ENCODE measurements around the gene TEPSIN. TPM values are rescaled to one million over a fixed set of nuclear protein-coding genes. Genes with fewer than 3 reads are reported as not detected.

Gene TEPSIN
- total RNA-seq, 6 donors from 2014 or later = 33.1 to 141 (median 49.7) TPM

- Histone ChIP-seq H3K27me3 (no peaks in the 10 kb centered on the region), H3K4me3 (no peak overlapping the region), H3K36me3 (peaks cover 15 to 38% (median 29%) of the 10 kb centered on the region in 4 donors), H3K9me3 (no peaks in the 10 kb centered on the region), H3K4me1 (peaks cover 12 to 24% (median 19%) of the 10 kb centered on the region in 4 donors), H3K27ac (no peak overlapping the region)
- WGBS, 2 donors = 80 to 86% methylated on average over 22 to 29 of the region's 29 CpGs
- ATAC-seq (ENCODE audit: low FRiP score in 2 of 2) (no peak), DNase-seq (peak in 1 of 2 donors; percentile 80)
- no peak for TF ChIP-seq POLR2AphosphoS5 (IDR thresholded peaks at IDR 0.05)
- TF ChIP-seq CTCF (IDR thresholded peaks at IDR 0.05) = no peak
- TF ChIP-seq POLR2A (IDR thresholded peaks at IDR 0.05) = no peak
- no peak for TF ChIP-seq EP300 (IDR thresholded peaks at IDR 0.05)
Observed at GRCh38 chr17:81251709-81252301, 12.9 kb upstream of the TEPSIN start.

GRCh38 chr17:81251094-81251708, 12.3 kb upstream of the TEPSIN start:
- no peaks in the 10 kb centered on the region for H3K27me3 ChIP-seq
- TF ChIP-seq POLR2AphosphoS5 (IDR thresholded peaks at IDR 0.05) (no peak), CTCF (IDR thresholded peaks at IDR 0.05) (no peak), POLR2A (IDR thresholded peaks at IDR 0.05) (no peak), EP300 (IDR thresholded peaks at IDR 0.05) (no peak)
- H3K4me3 ChIP-seq = no peak overlapping the region
- peaks cover 12 to 20% (median 19%) of the 10 kb centered on the region in 4 donors for H3K4me1 ChIP-seq
- WGBS, 2 donors = 86 to 95% methylated on average over 20 to 22 of the region's 25 CpGs
- peaks cover 15 to 37% (median 27%) of the 10 kb centered on the region in 4 donors for H3K36me3 ChIP-seq
- ATAC-seq (ENCODE audit: low FRiP score in 2 of 2) = no peak
- no peaks in the 10 kb centered on the region for H3K9me3 ChIP-seq
- H3K27ac ChIP-seq = no peak overlapping the region
- peak in 1 of 2 donors; percentile 77 for DNase-seq

GRCh38 chr17:81250286-81251093, 11.6 kb upstream of the TEPSIN start:
- ATAC-seq (ENCODE audit: low FRiP score in 2 of 2) (no peak), DNase-seq (peak in 1 of 2 donors; percentile 68)
- WGBS, 2 donors = 91 to 92% methylated on average over 14 to 26 of the region's 31 CpGs
- peaks cover 15 to 42% (median 29%) of the 10 kb centered on the region in 4 donors for H3K36me3 ChIP-seq
- H3K9me3 ChIP-seq = no peaks in the 10 kb centered on the region
- TF ChIP-seq POLR2A (IDR thresholded peaks at IDR 0.05) (no peak), CTCF (IDR thresholded peaks at IDR 0.05) (no peak), POLR2AphosphoS5 (IDR thresholded peaks at IDR 0.05) (no peak), EP300 (IDR thresholded peaks at IDR 0.05) (no peak)
- H3K4me1 ChIP-seq = peaks cover 10 to 13% (median 12%) of the 10 kb centered on the region in 4 donors
- no peaks in the 10 kb centered on the region for H3K27me3 ChIP-seq
- H3K27ac ChIP-seq = no peak overlapping the region
- no peak overlapping the region for H3K4me3 ChIP-seq

- Histone ChIP-seq H3K4me3 (no peak overlapping the region), H3K9me3 (no peaks in the 10 kb centered on the region), H3K4me1 (peaks cover under 1 to 2% (median under 1%) of the 10 kb centered on the region in 4 donors), H3K27ac (no peak overlapping the region), H3K36me3 (peaks cover 15 to 49% (median 32%) of the 10 kb centered on the region in 4 donors), H3K27me3 (no peaks in the 10 kb centered on the region)
- peak in 1 of 2 donors; percentile 55 for DNase-seq
- TF ChIP-seq EP300 (IDR thresholded peaks at IDR 0.05) (no peak), POLR2AphosphoS5 (IDR thresholded peaks at IDR 0.05) (no peak), POLR2A (IDR thresholded peaks at IDR 0.05) (no peak), CTCF (IDR thresholded peaks at IDR 0.05) (no peak)
- 90 to 93% methylated on average over 10 to 14 of the region's 15 CpGs for WGBS, 2 donors
- no peak for ATAC-seq (ENCODE audit: low FRiP score in 2 of 2)
Observed at GRCh38 chr17:81249223-81250040, 10.6 kb upstream of the TEPSIN start.

All from upper lobe of left lung (tissue), 6 donors.